GM18511 (cell line): ENCODE results near the gene MORF4L1.
"Not testable (repeated sequence)": the region's sequence is repeated elsewhere in the genome, so short reads cannot be mapped to it uniquely, and the experiment has no call there.

Source experiments
- ATAC-seq: cut with Tn5 transposase; IDR thresholded peaks from one replicate; pipeline ENCODE4 v1.9.1; 2021; ENCODE audit warnings: mild to moderate bottlenecking, moderate library complexity; ENCODE audit not compliant: unreplicated experiment

MORF4L1 gene

DNA sequence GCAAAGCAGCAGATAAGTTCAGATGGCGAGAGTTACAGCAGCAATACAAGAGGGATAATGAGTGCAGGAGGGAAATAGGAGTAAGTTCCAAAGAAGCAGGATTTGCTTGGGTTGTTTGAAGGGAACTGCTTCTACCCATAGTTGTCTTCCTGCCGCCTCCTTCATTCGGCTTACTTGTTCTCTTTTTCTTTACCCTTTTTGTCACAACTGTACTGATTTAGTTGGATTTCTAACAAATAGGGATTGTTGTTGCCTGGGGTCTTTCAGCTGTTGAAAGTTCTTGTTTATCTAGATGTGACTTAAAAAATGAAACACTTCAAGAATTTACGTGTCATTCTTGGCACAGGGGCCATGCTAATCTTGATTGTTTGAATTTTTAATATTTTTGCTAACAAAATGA, 25.9 kb downstream of the MORF4L1 start:
- no peak for ATAC-seq

DNA sequence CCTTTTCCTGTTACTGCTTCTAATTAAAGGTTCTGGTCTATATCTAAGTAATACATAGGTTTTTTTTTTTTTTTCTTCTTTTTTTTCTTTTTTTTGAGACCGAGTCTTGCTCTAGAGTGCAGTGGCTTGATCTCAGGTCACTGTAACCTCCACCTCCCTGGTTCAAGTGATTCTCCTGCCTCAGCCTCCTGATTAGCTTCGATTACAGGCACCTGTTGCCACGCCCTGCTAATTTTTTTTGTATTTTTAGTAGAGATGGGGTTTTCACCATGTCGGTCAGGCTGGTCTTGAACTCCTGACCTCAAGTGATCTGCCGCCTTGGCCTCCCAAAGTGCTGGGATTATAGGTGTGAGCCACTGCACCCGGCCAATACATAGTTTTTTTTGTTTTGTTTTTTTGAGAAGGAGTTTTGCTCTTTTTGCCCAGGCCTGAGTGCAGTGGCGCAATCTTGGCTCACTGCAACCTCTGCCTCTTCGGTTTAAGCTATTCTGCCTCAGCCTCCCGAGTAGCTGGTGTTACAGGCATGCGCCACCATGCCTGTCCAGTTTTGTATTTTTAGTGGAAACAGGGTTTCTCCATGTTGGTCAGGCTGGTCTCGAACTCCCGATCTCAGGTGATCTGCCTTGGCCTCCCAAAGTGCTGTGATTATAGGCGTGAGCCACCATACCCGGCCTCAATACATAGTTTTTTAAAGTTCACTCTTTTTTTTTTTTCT, 28.3 kb downstream of the MORF4L1 start:
- ATAC-seq: not testable (repeated sequence)

DNA sequence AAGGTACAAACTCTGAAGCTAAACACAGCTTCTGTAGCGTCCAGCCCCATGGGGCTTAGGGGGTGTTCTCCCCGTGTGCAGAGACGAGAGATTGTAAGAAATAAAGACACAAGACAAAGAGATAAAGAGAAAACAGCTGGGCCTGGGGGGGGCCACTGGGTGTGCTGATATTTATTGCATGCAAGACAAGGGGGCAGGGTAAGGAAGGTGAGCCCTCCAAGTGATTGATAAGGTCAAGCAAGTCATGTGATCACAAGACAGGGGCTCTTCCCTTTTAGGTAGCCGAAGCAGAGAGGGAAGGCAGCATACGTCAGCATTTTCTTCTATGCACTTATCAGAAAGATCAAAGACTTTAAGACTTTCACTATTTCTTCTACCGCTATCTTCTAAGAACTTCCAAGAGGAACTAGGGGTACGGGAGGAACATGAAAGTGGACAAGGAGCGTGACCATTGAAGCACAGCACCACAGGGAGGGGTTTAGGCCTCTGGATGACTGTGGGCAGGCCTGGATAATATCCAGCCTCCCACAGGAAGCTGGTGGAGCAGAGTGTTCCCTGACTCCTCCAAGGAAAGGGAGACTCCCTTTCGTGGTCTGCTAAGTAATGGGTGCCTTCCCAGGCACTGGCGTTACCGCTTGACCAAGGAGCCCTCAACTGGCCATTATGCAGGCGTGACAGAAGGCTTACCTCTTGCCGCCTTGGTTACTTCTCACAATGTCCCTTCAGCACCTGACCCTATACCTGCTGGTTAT, 29.8 kb downstream of the MORF4L1 start:
- ATAC-seq: not testable (repeated sequence)

DNA sequence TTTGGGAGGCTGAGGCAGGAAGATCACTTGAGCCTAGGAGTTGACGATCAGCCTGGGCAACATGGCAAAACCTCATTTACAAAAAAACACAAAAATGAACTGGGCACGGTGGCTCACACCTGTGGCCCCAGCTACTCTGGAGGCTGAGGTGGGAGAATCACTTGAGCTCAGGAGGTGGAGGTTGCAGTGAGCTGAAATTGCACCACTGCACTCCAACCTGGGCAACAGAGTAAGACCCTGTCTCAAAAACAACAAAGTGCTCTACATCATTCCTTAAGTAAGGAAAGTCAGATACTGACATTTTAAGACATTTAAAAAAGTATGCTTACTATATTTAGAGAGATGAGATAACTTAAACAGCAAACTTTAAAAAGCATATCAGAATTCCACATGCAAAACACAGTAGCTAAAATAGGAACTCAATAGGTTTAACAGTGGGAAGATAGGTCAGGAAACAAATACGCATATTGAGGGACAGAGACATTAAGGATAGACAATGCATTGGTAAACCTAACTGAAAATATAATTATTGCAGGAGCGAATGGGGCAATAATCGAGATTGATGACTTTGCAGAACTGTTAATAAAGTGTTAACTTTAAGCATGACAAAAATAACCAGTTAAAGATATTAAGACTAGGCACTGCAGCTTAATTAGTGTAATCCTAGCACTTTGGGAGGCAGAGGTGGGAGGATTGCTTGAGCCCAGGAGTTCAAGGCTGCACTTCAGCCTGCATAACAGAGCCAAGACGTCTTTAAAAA, 32.1 kb downstream of the MORF4L1 start:
- no peak for ATAC-seq

DNA sequence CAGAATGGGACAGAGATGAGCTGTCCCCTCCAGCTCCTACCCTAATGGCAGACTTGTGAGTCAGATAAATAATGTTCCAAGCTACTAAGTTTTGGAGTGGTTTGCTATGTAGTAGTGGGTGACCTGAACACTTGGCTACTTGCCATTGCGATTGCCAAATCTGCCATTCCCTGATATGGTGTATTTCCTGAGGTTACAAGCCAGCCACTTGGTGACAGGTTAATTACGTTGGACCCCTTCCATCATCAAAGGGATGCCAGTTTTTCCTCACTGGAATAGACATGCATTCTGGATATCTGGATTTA, 33.6 kb downstream of the MORF4L1 start:
- no peak for ATAC-seq

DNA sequence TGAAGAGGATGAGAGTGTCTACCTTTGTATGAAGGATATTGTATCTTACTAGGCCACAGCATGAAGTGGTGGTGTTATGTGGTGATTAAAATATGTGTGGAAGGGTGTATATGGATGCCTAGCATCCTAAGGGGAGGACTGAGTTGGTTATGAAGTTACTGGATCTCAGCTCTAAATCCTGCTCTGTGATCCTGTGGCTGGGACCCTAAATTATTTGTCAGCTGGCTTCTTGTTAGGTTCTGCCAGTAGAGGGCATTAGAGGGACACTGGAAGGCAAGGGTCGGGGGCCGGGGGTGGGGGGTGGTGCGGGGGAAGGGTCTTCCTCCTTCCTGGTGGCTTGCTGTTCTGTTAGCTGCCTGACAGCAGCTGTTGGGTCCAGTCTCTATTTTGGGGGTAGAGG, 34.9 kb downstream of the MORF4L1 start:
- no peak for ATAC-seq

DNA sequence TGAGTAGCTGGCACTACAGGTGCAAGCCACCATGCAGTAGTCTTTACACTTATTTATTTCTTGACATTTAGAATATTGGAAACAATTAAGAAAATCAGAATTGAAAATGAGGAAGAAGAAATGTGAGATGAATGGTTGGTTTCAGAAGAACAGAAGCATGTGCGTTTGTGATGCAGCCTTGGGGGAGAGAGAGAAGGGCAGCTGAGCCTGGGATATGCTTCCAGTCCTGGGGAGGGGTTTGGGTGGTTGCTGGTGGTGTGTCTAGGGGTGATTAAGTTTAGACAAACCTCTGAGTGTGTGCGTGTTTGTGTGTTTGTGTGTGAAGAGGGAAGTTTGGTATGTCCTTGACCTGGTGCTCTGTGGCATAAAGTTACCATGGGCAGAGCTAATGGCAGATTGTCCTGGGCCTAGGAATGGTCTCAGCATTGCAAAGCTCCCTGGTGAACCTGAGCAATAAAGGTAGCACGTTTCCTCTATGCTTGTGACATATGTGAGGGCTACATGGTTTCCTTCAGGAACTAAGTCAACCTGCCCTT, 36.5 kb downstream of the MORF4L1 start:
- no peak for ATAC-seq

DNA sequence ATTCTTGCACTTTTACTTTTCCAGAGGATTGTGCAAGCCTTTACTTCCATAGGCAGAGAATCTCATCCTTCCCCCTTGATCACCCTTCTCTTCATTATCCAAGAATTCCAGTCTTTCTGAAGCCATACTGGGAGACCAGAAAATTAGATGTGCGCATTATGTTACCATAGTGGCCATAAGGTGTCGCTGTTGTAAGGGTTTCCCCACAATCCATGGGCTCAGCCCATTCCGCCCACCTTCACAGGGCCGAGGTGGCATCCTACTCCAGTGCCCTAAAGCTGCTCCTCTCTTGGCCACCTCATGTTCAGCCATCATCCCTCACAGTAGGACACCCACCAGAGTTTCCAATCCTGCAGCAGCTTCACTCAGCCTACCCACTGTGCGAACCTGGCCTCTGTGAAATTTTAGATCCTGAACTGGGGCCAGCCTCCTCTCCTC, 37.1 kb downstream of the MORF4L1 start:
- no peak for ATAC-seq

DNA sequence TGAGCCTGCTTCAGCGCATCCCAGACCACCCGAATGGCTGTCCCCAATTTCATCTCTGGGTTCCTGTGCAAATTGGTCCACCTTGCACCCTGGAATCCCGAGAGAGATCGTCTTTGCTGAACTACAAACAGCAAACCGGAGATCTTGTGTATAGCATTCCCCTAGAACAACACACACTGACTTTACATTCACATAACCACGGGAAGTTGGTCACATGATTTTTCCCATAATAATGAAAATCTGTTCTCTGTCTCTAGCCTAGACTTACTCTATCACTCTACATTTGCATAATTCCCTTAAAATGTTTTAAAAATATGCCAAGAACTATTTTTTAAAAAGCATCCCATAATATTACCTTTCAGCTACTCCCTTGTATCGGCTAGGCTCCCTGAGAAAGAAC, 37.6 kb downstream of the MORF4L1 start:
- ATAC-seq: no peak

DNA sequence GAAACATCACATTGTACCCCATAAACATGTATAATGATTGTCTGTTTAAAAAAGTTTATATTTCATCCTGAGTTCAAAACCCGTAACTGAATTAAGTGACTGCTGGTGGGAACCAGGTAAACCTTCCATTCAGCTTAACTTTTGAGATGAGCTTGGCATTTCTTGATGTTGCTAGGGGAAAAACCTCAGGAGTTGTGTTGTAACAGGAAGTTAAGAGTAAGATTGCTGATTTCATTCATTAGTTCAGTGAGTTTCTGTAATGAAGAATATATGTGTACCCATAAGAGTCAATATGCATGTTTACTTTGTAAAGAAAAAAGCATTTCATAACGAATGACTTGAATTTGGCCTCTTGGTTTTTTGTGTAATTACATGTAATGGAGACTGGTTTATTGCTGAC, 39.6 kb downstream of the MORF4L1 start:
- no peak for ATAC-seq

DNA sequence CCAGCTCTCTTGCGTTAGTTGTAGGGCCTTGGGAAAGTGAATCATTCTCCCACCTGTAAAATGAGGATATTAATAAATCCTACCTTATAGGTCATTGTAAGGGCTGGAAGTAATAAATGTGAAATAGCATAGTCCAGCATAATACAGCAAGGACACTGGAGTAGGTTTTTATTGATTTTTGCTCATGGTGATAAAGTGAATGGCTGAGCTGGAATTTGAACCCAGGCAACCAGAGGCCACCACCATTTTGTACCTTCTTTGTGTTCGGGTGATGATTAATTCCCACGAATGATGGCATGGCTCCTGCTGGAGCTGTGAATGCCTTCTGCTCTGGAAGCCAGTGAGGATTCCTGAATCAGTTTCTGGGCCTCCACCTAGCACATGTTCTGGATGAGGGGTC, 40.3 kb downstream of the MORF4L1 start:
- no peak for ATAC-seq

DNA sequence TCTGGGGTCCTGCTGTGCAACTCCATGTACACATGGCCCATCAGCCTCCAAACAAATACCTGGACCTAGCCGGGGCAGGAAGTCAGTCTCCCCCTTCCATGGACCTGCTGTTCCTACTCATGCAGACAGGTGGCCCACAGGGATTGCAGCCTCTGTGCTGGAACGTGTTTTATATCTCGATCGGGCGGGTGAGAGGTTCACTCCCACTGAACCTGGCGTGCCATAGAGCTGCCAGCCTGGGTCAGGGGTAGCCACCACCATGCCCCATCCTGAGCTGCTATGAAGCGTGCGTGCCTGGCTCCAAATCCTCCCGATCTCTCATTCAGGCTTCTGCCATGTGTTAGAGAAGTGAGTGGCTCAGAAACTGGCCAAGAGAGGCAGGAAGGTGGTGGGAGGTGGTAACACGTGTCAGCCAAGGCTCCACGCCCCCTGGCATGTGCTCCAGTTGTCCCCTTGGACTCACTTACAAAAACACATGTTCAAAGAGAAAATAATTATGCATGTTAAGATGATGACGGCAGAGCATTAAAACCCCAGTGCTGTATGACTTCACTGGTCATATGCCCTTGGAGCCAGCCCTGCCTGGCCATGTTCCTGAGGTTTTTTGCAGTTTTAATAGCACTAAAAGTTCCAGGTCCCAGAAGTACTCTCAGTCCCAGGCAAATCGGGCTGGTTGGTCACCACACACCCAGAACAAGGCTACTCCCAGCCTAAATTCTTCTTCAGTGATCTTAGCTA, 41.5 kb downstream of the MORF4L1 start:
- ATAC-seq: no peak

DNA sequence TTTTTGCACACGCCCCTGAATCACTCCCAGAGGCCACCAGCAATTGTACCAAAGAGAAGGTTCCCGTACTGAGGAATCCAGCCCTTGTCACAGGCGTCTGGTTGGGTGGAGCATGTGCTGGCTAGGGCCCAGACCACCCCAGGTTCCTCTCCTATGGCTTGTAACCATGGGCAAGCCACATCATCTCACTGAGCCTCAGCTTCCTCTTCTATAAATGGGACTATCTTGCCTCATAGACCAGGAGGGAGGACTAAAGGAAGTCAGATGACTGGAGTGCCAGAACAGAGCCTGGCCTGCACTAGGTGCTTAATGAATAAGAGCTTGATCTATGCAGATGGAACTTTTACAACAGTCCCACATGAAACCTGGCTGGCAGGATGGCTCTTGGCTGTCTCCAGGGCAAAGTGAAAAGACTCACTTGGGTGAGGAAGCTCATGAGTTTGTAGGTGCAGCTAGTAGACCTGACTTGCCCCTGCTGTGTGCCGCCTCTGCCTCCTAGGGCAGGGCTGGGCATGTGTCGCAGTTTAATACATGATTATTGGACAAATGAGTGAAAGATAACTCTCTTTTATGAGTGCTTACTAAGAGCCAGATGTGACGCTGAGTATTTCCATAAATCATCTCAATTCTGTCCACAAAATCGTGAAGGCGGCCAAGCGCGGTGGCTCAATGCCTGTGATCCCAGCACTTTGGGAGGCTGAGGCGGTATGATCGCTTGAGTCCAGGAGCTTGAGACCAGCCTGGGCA, 42.8 kb downstream of the MORF4L1 start:
- ATAC-seq: no peak

DNA sequence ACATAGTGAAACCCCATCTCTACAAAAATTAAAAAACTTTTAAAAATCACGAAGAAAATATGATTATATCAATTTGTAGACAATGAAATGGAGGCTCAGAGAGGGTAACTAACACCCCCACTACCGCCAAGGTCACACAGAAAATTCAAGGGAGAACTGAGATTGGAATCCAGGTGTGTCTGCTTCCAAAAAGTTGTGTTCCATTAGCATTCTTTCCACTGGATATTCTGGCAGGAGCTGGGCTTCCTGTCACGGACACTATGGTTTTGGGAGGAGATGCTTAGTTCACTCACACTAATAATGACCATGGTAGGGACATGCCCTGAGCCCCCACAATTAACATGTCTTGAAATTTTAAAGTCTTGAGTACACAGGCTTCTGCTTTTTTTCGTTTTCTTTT, 43.4 kb downstream of the MORF4L1 start:
- no peak for ATAC-seq

DNA sequence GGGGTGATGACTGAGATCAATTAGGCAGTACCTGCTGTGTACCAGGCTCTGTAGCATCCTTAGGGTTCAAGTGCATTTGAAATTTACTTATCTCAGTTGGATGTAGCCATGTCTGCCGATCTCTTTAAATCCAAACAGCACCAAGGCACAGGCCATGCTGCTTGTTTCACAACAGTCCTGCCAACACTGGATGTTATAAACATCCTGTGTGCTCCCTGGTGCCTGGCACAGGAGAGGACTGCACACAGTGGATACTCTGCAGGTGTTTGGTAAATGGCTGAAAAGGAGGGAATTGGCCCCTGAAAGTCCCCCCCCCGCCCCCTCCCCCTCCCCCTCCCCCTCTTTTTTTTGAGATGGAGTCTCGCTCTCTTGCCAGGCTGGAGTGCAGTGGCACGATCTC, 45.2 kb downstream of the MORF4L1 start:
- no peak for ATAC-seq

DNA sequence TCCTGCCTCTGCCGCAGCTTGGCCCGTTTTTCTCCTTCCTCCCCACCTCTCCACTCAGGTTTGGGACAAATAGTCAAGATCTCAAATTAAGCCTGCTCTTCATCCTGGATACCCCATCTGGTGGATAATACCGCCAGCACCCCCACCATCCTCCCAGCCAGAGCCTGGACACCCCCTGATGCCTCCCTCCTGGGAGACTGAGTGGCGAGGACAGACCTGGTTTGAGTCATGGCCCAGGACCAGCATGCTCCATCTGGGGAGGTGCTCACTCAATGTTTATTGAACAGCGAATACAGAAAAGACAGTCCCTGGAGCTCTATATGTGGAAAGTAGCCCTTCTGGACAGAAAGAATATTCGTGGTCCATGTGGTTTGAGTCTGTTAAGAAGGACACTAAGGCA, 48.8 kb downstream of the MORF4L1 start:
- ATAC-seq: no peak

DNA sequence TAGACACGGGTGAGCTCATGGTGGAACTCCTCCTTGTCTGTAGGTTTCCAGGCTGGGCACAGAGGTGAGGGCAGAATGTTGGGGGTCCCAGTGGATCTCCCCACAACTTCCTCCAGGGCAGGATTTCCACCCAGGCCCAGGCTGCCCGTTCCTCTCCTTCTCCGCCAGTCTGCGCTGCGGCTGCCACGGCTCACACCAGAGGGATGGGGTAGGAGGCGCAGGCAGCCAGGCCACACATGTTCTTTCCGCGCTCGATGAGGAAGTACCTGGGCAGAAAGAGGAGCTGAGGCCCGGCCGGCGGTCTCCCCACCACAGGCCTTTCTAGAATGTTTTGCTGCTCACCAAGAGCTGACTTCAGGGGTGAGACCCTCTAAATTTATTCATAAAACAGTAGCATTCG, 49.2 kb downstream of the MORF4L1 start:
- ATAC-seq: no peak

DNA sequence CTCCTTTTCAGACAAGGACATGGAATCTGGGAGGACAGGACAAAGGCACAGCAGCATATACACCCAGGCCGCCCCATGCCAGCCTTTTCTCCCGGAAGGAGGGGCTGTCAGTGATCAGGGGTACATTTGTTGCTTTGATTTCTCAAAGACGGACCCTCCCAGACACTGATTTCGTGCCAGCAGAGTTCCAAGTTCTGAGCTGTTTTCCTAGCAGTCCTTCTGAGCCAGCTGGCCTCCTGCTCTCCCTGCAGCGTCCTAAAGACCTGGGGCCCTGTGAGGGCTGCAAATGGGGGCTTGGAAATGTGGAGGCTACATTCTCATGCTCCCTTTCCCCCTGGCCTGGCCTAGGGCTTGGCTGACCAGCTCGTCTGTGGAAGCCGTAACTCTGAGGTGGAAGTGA, 49.8 kb downstream of the MORF4L1 start:
- ATAC-seq: no peak

DNA sequence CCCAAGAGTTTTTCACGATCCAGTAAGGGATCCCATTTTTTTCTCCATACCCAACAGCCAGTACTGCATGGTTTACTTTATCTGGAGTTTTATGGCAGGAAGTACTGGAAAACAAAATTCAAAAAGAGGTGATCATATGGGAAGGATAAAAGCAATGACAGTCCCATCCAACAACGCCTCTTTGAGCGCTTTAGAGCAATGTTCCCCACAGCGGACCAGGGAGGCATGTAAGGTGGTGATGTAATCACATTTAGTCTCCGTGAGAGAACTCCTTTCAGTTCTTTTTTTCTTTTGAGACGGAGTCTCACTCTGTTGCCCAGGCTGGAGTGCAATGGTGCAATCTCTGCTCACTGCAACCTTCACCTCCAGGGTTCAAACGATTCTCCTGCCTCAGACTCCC, 50.3 kb downstream of the MORF4L1 start:
- ATAC-seq: no peak
